MM.1S (cell line): ENCODE data around the gene CASP2.

ENCODE experiments used
- DNase-seq: peaks from one replicate; pipeline ENCODE4 v3.0.0-alpha.2; 2015
- H2AFZ ChIP-seq: fragments of 300-600 bp; sonication (generic); 2 replicates; pipeline ENCODE4 v1.6.0; 2016; ENCODE audit warnings: antibody characterized with exemption, low read length
- H3F3A ChIP-seq: fragments of 300-600 bp; sonication (generic); 2 replicates; pipeline ENCODE4 v1.6.1; 2016; ENCODE audit warnings: mild to moderate bottlenecking, antibody characterized with exemption, low read length, moderate library complexity, mixed read lengths; ENCODE audit not compliant: insufficient read depth
- H3K27ac ChIP-seq: fragments of 300-600 bp; sonication (generic); 2 replicates; pipeline ENCODE4 v1.5.1; 2016; ENCODE audit warnings: mild to moderate bottlenecking, low read length
- H3K27me3 ChIP-seq: fragments of 300-600 bp; sonication (generic); replicated peaks from 2 replicates; pipeline ENCODE4 v1.6.0; 2016; ENCODE audit warnings: low read length; ENCODE audit not compliant: insufficient read depth
- H3K36me3 ChIP-seq: fragments of 300-600 bp; sonication (generic); replicated peaks from 2 replicates; pipeline ENCODE4 v1.6.1; 2016; ENCODE audit warnings: mild to moderate bottlenecking, low read length, mixed read lengths; ENCODE audit not compliant: insufficient read depth
- H3K4me1 ChIP-seq: fragments of 300-600 bp; sonication (generic); 2 replicates; pipeline ENCODE4 v1.6.1; 2016; ENCODE audit warnings: low read length, mixed read lengths
- H3K4me2 ChIP-seq: fragments of 300-600 bp; sonication (generic); 2 replicates; pipeline ENCODE4 v1.6.0; 2016; ENCODE audit warnings: low read depth, low read length
- H3K4me3 ChIP-seq: fragments of 300-600 bp; sonication (generic); 2 replicates; pipeline ENCODE4 v1.5.1; 2016; ENCODE audit warnings: low read length, mixed read lengths
- H3K79me2 ChIP-seq: fragments of 300-600 bp; sonication (generic); 2 replicates; pipeline ENCODE4 v1.6.1; 2016; ENCODE audit warnings: mixed run types, low read length, mixed read lengths
- H3K9ac ChIP-seq: fragments of 300-600 bp; sonication (generic); 2 replicates; pipeline ENCODE4 v1.6.1; 2016; ENCODE audit warnings: low read length, mixed read lengths
- H3K9me2 ChIP-seq: fragments of 300-600 bp; sonication (generic); replicated peaks from 2 replicates; pipeline ENCODE4 v1.6.1; 2016; ENCODE audit warnings: mild to moderate bottlenecking, low read length, mixed read lengths; ENCODE audit not compliant: insufficient read depth
- H3K9me3 ChIP-seq: fragments of 300-600 bp; sonication (generic); replicated peaks from 2 replicates; pipeline ENCODE4 v1.6.1; 2016; ENCODE audit warnings: mild to moderate bottlenecking, low read length, mixed read lengths; ENCODE audit not compliant: insufficient read depth
- H4K20me1 ChIP-seq: fragments of 300-600 bp; sonication (generic); 2 replicates; pipeline ENCODE4 v1.6.1; 2016; ENCODE audit warnings: mild to moderate bottlenecking, low read length, moderate library complexity, mixed read lengths; ENCODE audit not compliant: insufficient read depth
- CTCF ChIP-seq: fragments of 300-600 bp; sonication (generic); IDR thresholded peaks from 2 replicates; pipeline ENCODE4 v1.5.1; 2016; ENCODE audit warnings: antibody characterized with exemption, low read length, mixed read lengths
- EZH2 ChIP-seq: fragments of 300-600 bp; sonication (generic); optimal IDR thresholded peaks from 2 replicates; pipeline ENCODE3; 2017; ENCODE audit warnings: low read depth, mild to moderate bottlenecking, antibody characterized with exemption, low read length, mixed read lengths
- EZH2phosphoT487 ChIP-seq: fragments of 300-600 bp; sonication (generic); IDR thresholded peaks from 2 replicates; pipeline ENCODE4 v1.6.1; 2018; ENCODE audit warnings: antibody characterized with exemption, low read length

The CASP2 gene

GRCh38 chr7:143322760-143323633, 34.8 kb downstream of the CASP2 start:
- Histone ChIP-seq H3F3A (no peaks in the 10 kb centered on the region), H3K27ac (no peak overlapping the region), H3K4me3 (no peak overlapping the region), H4K20me1 (no peaks in the 10 kb centered on the region), H3K9ac (no peak overlapping the region), H2AFZ (no peak overlapping the region), H3K4me2 (no peak overlapping the region), H3K36me3 (no peaks in the 10 kb centered on the region), H3K79me2 (no peaks in the 10 kb centered on the region), H3K27me3 (no peaks in the 10 kb centered on the region), H3K9me2 (no peaks in the 10 kb centered on the region), H3K9me3 (no peaks in the 10 kb centered on the region), H3K4me1 (no peaks in the 10 kb centered on the region)
- DNase-seq: no peak
- no peak for TF ChIP-seq CTCF
- no peak for TF ChIP-seq EZH2
- no peak for TF ChIP-seq EZH2phosphoT487

GRCh38 chr7:143323653-143324052, 35.5 kb downstream of the CASP2 start:
- TF ChIP-seq EZH2phosphoT487: no peak
- no peak for TF ChIP-seq EZH2
- TF ChIP-seq CTCF: no peak
- Histone ChIP-seq H4K20me1 (no peaks in the 10 kb centered on the region), H3K79me2 (no peaks in the 10 kb centered on the region), H2AFZ (no peak overlapping the region), H3F3A (no peaks in the 10 kb centered on the region), H3K36me3 (no peaks in the 10 kb centered on the region), H3K9ac (no peak overlapping the region), H3K4me3 (no peak overlapping the region), H3K9me3 (no peaks in the 10 kb centered on the region), H3K4me2 (no peak overlapping the region), H3K9me2 (no peaks in the 10 kb centered on the region), H3K4me1 (no peaks in the 10 kb centered on the region), H3K27me3 (no peaks in the 10 kb centered on the region), H3K27ac (no peak overlapping the region)
- no peak for DNase-seq

- H3K4me3 ChIP-seq: no peak overlapping the region
- H3K36me3 ChIP-seq: no peaks in the 10 kb centered on the region
- no peaks in the 10 kb centered on the region for H3K9me3 ChIP-seq
- H3K9me2 ChIP-seq: no peaks in the 10 kb centered on the region
- no peak for DNase-seq
- H3K27me3 ChIP-seq: no peaks in the 10 kb centered on the region
- no peaks in the 10 kb centered on the region for H3K79me2 ChIP-seq
- H4K20me1 ChIP-seq: no peaks in the 10 kb centered on the region
- H3F3A ChIP-seq: no peaks in the 10 kb centered on the region
- no peak overlapping the region for H3K9ac ChIP-seq
- no peaks in the 10 kb centered on the region for H3K4me1 ChIP-seq
- TF ChIP-seq CTCF: no peak
- TF ChIP-seq EZH2phosphoT487: no peak
- TF ChIP-seq EZH2: no peak
- H3K4me2 ChIP-seq: no peak overlapping the region
- no peak overlapping the region for H2AFZ ChIP-seq
- no peak overlapping the region for H3K27ac ChIP-seq
Measured at GRCh38 chr7:143325240-143325639, 37.1 kb downstream of the CASP2 start.
